ENCODE results near the gene RAMP1. TPM values are rescaled to one million over a fixed set of nuclear protein-coding genes. Genes with fewer than 3 reads are reported as not detected.

Gene RAMP1
- total RNA-seq, 1 experiment from 2014 or later = 0.63 TPM

DNA sequence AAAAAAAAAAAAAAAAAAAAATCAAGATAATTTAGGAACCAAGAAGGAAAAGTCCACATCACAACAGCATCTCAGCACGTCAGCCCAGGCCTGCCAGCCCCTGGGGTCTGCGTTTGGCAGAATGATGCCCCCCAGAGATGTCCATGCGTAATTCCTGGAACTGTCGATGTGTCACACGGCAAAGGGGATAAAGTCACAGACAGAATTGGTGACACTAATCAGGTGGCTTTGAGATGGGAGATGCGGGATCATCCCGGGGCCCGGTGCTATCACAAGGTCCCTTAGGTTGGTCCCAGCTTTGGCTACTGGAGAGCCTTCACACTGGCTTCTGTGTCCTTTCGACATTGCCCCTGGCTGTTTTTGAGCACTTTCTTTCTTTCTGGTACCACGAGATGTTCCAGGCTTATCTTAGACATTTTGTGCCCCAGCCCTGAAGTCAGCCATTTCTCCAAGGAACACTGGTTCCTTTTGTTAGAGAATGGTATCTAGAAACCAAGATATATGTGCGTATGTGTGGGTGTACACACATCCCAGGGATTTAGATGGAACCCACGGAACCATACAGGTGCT lies 20.7 kb downstream of the RAMP1 start:
- Histone ChIP-seq H3K79me1 (ENCODE audit: insufficient read depth, low read depth, low read length, poor library complexity, severe bottlenecking) (no peaks in the 10 kb centered on the region), H3K14ac (ENCODE audit: insufficient read depth, low read length) (no peak overlapping the region), H3K9ac (ENCODE audit: extremely low read depth, insufficient read length, low read length) (no peak overlapping the region), H2BK20ac (ENCODE audit: low read depth, low read length, poor library complexity, severe bottlenecking) (no peak overlapping the region), H3K56ac (ENCODE audit: insufficient read length, low read depth, low read length) (no peak overlapping the region), H4K5ac (ENCODE audit: insufficient read length, low read depth, low read length) (no peak overlapping the region), H3K27me3 (ENCODE audit: insufficient read depth, low read length) (no peaks in the 10 kb centered on the region), H3K79me2 (ENCODE audit: insufficient read depth, low read length) (no peaks in the 10 kb centered on the region), H2BK12ac (ENCODE audit: insufficient read length, low read depth, low read length) (no peak overlapping the region), H3T11ph (ENCODE audit: low read length) (no peak overlapping the region), H3K4ac (ENCODE audit: low read depth, low read length) (no peak overlapping the region), H2BK5ac (ENCODE audit: insufficient read length, low read length) (no peak overlapping the region), H3K27ac (ENCODE audit: insufficient read length, low read depth, low read length) (no peak overlapping the region), H4K8ac (replicated peaks; ENCODE audit: insufficient read length, low read depth, low read length) (no peak overlapping the region), H4K20me1 (ENCODE audit: control insufficient read depth, insufficient read depth, insufficient read length) (no peaks in the 10 kb centered on the region), H4K91ac (ENCODE audit: insufficient read length, low read depth, low read length) (no peak overlapping the region), H2AK5ac (ENCODE audit: insufficient read length, low read length) (no peak overlapping the region), H3K9me3 (ENCODE audit: control insufficient read depth, low read depth, low read length) (no peaks in the 10 kb centered on the region), H3K4me1 (ENCODE audit: insufficient read depth, low read length) (no peaks in the 10 kb centered on the region; the same call in 1 of the 2 replicates), H3K23me2 (ENCODE audit: insufficient read length, low read depth, low read length, poor library complexity, severe bottlenecking) (no peaks in the 10 kb centered on the region), H3K4me2 (ENCODE audit: insufficient read depth, insufficient read length, low read length) (no peak overlapping the region), H3K18ac (ENCODE audit: insufficient read length, low read depth, low read length) (no peak overlapping the region), H2BK120ac (ENCODE audit: low read depth, low read length, poor library complexity, severe bottlenecking) (no peak overlapping the region), H3K23ac (ENCODE audit: insufficient read length, low read depth, low read length) (no peak overlapping the region), H2BK15ac (ENCODE audit: low read depth, low read length) (no peak overlapping the region), H2AFZ (ENCODE audit: low read length) (no peak overlapping the region)
- Mint-ChIP-seq H3K36me3 (ENCODE audit: insufficient read depth in 1 of 3, low read depth in 3 of 3) (no peaks in the 10 kb centered on the region), H3K27me3 (ENCODE audit: low read depth) (no peaks in the 10 kb centered on the region; the same call in 1 of the 2 replicates), H3K27ac (no peak overlapping the region; a peak in 1 of 7 replicates), H3K4me1 (peaks cover 8 to 9% of the 10 kb centered on the region in 2 experiments), H3K9me3 (no peaks in the 10 kb centered on the region), H3K4me3 (no peak overlapping the region)
- WGBS (ENCODE audit: extremely low coverage, insufficient read length, low lambda C conversion rate) = no CpG with 5 or more reads among the region's 12 CpGs
- TF ChIP-seq, protein P1, sequence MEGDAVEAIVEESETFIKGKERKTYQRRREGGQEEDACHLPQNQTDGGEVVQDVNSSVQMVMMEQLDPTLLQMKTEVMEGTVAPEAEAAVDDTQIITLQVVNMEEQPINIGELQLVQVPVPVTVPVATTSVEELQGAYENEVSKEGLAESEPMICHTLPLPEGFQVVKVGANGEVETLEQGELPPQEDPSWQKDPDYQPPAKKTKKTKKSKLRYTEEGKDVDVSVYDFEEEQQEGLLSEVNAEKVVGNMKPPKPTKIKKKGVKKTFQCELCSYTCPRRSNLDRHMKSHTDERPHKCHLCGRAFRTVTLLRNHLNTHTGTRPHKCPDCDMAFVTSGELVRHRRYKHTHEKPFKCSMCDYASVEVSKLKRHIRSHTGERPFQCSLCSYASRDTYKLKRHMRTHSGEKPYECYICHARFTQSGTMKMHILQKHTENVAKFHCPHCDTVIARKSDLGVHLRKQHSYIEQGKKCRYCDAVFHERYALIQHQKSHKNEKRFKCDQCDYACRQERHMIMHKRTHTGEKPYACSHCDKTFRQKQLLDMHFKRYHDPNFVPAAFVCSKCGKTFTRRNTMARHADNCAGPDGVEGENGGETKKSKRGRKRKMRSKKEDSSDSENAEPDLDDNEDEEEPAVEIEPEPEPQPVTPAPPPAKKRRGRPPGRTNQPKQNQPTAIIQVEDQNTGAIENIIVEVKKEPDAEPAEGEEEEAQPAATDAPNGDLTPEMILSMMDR (conservative IDR thresholded peaks at IDR 0.05) = no peak
- DNase-seq = no peak

Measured in H9 (cell line).